ENCODE measurements around the gene ITIH4.

GRCh38 chr3:52794612-52795099 is 35.8 kb downstream of the ITIH4 start, which contains the start of gene ITIH3:
- no peak for TF ChIP-seq TAF1 (IDR thresholded peaks at IDR 0.05; ENCODE audit: low read depth)
- no peak for TF ChIP-seq ZBTB7A (IDR thresholded peaks at IDR 0.05; ENCODE audit: low read depth)
- TF ChIP-seq EGR1 (IDR thresholded peaks at IDR 0.05), result no peak
- no peak for TF ChIP-seq TEAD4 (IDR thresholded peaks at IDR 0.05)
- TF ChIP-seq, protein P1, sequence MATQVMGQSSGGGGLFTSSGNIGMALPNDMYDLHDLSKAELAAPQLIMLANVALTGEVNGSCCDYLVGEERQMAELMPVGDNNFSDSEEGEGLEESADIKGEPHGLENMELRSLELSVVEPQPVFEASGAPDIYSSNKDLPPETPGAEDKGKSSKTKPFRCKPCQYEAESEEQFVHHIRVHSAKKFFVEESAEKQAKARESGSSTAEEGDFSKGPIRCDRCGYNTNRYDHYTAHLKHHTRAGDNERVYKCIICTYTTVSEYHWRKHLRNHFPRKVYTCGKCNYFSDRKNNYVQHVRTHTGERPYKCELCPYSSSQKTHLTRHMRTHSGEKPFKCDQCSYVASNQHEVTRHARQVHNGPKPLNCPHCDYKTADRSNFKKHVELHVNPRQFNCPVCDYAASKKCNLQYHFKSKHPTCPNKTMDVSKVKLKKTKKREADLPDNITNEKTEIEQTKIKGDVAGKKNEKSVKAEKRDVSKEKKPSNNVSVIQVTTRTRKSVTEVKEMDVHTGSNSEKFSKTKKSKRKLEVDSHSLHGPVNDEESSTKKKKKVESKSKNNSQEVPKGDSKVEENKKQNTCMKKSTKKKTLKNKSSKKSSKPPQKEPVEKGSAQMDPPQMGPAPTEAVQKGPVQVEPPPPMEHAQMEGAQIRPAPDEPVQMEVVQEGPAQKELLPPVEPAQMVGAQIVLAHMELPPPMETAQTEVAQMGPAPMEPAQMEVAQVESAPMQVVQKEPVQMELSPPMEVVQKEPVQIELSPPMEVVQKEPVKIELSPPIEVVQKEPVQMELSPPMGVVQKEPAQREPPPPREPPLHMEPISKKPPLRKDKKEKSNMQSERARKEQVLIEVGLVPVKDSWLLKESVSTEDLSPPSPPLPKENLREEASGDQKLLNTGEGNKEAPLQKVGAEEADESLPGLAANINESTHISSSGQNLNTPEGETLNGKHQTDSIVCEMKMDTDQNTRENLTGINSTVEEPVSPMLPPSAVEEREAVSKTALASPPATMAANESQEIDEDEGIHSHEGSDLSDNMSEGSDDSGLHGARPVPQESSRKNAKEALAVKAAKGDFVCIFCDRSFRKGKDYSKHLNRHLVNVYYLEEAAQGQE (IDR thresholded peaks at IDR 0.05; ENCODE audit: low read depth), result no peak
- TF ChIP-seq EP300 (IDR thresholded peaks at IDR 0.05; ENCODE audit: borderline replicate concordance), result no peak
- TF ChIP-seq CEBPB (IDR thresholded peaks at IDR 0.05), result no peak
- no peak for TF ChIP-seq TCF12 (IDR thresholded peaks at IDR 0.05; ENCODE audit: low read depth)
- TF ChIP-seq CREB1 (IDR thresholded peaks at IDR 0.05; ENCODE audit: low read depth), result no peak
- TF ChIP-seq MAX (IDR thresholded peaks at IDR 0.05), result no peak
- TF ChIP-seq YY1 (IDR thresholded peaks at IDR 0.05; ENCODE audit: low read depth), result no peak
- no peak for TF ChIP-seq NFIC (IDR thresholded peaks at IDR 0.05)
- TF ChIP-seq RAD21 (IDR thresholded peaks at IDR 0.05; ENCODE audit: low read depth), result no peak

Data from Ishikawa (cell line).